Gastroesophageal sphincter (tissue), 3 donors: Measurements from ENCODE around the gene STARD3NL.

Experiments used
- CTCF ChIP-seq, 4 experiments: fragments of 200-600 bp in 2 of 4; fragments of 450-650 bp in 2 of 4; sonication (generic) in 1 of 4; IDR thresholded peaks; one replicate each; pipeline ENCODE4 v1.5.1; 2017 to 2019; ENCODE audit warnings: antibody characterized with exemption in 4 of 4, mild to moderate bottlenecking in 2 of 4, moderate library complexity in 2 of 4
- EP300 ChIP-seq: sonication (generic); formaldehyde crosslinking; IDR thresholded peaks from one replicate; pipeline ENCODE4 v1.6.1; 2017; ENCODE audit warnings: antibody characterized with exemption, mild to moderate bottlenecking
- POLR2A ChIP-seq, 2 donors: fragments of 450-650 bp; IDR thresholded peaks; one replicate each; pipeline ENCODE4 v1.6.1; 2017; ENCODE audit warnings: antibody characterized with exemption in 2 of 2, mild to moderate bottlenecking in 2 of 2, moderate library complexity in 1 of 2
- POLR2AphosphoS5 ChIP-seq: sonication (generic); formaldehyde crosslinking; IDR thresholded peaks from one replicate; pipeline ENCODE4 v1.6.1; 2017; ENCODE audit warnings: antibody characterized with exemption

DNA sequence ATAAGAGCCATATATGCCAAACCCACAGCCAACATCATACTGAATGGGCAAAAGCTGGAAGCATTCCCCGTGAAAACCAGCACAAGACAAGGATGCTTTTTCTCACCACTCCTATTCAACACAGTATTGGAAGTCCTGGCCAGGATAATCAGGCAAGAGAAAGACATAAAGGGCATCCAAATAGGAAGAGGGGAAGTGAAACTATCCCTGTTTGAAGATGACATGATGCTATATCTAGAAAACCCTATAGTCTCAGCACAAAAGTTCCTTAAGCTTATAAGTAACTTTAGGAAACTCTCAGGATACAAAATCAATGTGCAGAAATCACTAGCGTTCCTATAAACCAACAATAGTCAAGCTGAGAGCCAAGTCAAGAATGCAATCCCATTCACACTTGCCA lies 23.8 kb upstream of the STARD3NL start:
- TF ChIP-seq CTCF (IDR thresholded peaks at IDR 0.05) (no peak), POLR2A (IDR thresholded peaks at IDR 0.05) (no peak), POLR2AphosphoS5 (no peak), EP300 (no peak)
